ENCODE data around the gene NOXA1.

DNA sequence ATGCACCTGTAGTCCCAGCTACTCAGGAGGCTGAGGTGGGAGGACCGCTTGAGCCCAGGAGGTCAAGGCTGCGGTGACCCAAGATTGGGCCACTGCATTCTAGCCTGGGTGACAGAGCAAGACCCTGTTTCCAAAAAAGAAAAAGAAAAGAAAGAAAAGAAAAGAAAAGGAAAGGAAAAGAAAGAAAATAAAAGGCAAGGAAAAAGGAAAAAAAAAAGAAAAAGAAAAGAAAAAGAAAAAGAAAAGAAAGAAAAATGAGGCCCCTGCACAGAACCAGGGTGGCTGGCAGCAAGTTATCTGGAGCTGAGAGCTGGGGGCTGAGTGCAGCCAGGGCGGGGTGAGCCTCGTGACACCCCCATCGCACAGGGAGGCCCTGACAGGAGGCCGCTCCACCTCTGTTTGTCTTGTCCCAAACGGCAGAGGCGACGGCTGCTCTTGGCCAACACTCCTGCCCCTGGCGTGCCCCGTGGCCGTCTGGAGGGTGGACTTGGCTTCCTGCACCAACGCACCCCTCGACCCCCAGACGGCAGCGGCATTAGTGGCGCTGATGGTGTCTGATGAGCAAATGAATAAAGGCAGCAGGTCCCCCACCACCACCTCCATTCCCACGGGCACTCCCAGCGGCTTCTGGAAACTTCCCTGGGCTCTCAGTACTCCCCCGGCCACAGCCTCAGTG is 17.0 kb upstream of the NOXA1 start:
- TF ChIP-seq EP300 (IDR thresholded peaks at IDR 0.05) (no peak), CTCF (IDR thresholded peaks at IDR 0.05) (no peak), POLR2A (IDR thresholded peaks at IDR 0.05) (no peak)

All from suprapubic skin (tissue), 3 donors.